AG09309 (cell line): ENCODE results near the gene WFIKKN2.

Experiments used
- DNase-seq: peaks from one replicate; pipeline ENCODE4 v3.0.0-alpha.2; 2010; ENCODE audit warnings: low read depth
- H3K4me3 ChIP-seq: 2 replicates; pipeline ENCODE4 v1.5.1; 2011; ENCODE audit warnings: mild to moderate bottlenecking, low read depth, low read length, moderate library complexity; ENCODE audit not compliant: control insufficient read depth
- CTCF ChIP-seq: IDR thresholded peaks from 2 replicates; pipeline ENCODE4 v1.5.1; 2011; ENCODE audit warnings: mild to moderate bottlenecking, low read depth, low read length, inconsistent platforms; ENCODE audit not compliant: insufficient read depth, control insufficient read depth; ENCODE audit errors: missing control alignments

The WFIKKN2 gene

DNA sequence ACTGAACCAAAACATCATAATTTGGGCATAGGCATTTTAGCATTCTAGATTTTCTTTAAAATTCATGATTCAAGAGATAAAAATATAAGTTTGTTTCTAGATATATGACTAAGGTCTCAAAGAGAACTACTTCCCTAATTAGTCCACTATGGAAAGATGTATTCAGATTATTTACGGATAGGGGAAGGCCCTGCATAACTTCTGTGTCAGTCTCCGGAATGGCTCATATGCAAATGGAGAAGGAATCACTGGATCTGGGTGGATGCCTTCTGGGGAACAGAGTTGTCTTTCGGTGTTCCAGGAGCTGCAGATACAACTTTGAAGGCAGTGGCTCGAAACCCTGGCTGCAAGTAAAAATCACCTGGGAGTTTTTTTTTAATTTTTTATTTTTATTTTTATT, 17.1 kb upstream of the WFIKKN2 start:
- no peak for DNase-seq
- TF ChIP-seq CTCF = no peak
- no peak overlapping the region for H3K4me3 ChIP-seq

DNA sequence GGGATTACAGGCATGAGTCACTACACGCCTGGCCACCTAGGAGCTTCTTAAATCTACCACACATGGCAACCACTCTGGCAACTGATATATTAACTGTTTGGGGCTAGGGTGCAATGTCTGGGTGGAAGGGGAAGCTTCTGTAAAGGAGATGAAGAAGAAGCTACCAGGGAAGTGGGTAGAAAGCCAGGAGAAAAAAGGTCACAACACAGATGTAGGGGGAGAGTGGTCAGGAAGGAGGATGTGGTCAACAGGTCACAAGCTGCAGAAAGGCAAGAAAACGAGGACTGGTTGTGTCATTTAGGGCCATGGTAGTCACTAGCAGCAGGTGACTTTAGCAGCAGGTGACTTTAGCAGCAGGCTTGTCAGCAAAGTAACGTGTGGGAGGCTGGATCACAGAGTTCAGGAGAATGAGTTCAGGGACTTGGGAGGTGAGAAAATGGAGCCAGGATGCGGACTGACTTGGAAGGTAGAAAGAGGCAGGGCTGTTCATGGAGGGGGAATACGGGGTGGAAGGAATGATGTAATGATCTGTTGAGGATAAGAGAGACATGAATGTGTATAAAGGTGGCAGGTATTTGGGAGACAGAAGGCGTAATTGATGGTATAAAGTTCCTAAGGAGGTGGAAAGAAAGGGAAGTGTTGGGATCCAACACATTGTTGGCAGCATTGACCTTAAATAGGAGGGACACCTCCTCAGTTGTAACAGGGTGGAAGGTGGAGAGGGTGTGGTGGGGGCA, 16.3 kb upstream of the WFIKKN2 start:
- DNase-seq = no peak
- no peak overlapping the region for H3K4me3 ChIP-seq
- no peak for TF ChIP-seq CTCF

DNA sequence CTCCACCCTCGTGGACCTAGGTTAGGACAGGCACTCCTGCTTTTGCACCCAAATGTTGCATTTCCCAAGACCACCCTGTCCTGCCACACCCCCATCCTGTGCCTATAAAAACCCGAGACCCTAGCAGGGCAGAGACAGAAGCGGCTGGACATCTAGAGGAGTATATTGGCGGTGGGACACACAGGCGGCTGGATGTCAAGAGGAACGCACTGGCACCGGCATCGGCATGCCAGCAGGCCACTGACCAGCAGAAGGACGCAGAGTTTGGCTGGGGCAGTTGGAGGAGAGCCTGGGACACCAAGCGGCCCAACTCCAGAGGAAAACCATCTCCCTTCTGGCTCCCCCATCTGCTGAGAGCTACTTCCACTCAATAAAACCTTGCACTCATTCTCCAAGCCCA, 14.7 kb upstream of the WFIKKN2 start:
- TF ChIP-seq CTCF = no peak
- no peak for DNase-seq
- H3K4me3 ChIP-seq = no peak overlapping the region

DNA sequence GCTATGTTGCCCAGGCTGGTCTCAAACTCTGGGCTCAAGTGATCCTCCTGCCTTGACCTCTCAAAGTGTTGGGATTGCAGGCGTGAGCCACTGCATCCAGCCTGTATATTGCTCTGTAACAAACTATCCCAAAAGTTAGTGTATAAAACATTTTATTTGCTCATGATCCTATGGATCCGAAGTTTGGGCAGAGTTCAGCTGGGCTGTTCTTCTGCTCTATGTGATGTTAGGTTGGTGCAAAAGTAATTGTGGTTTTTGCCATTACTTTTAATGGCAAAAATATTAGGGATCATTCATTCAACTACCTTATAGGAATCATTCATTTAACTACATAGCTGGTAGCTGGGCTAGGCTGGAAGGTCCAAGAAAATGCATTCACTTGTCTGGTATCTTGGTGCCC, 12.8 kb upstream of the WFIKKN2 start:
- no peak for TF ChIP-seq CTCF
- DNase-seq = no peak
- H3K4me3 ChIP-seq = no peak overlapping the region

DNA sequence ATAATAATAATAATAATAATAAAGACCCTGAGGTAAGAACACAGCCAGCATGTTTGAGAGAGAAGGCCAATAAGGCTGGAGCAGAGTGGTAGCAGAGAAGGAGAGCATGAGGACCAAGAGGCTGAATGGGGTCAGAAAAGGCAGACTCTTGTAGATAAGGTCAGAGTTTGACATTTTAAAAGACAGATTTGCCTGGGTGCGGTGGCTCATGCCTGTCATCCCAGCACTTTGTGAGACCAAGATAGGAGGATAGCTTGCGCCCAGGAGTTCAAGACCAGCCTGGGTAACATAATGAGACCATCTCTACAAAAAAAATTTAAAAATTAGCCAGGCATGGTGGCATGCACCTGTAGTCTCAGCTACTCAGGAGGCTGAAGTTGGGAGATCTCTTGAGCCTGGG, 11.0 kb upstream of the WFIKKN2 start:
- TF ChIP-seq CTCF = no peak
- no peak for DNase-seq

GRCh38 chr17:50825188-50825587, 10.2 kb upstream of the WFIKKN2 start:
- TF ChIP-seq CTCF = no peak
- no peak for DNase-seq
- no peak overlapping the region for H3K4me3 ChIP-seq

More for the DNA sequence above, 11.0 kb upstream of the WFIKKN2 start:
- no peak overlapping the region for H3K4me3 ChIP-seq
